ENCODE measurements around the gene WNT9B.

Gene WNT9B, protein sequence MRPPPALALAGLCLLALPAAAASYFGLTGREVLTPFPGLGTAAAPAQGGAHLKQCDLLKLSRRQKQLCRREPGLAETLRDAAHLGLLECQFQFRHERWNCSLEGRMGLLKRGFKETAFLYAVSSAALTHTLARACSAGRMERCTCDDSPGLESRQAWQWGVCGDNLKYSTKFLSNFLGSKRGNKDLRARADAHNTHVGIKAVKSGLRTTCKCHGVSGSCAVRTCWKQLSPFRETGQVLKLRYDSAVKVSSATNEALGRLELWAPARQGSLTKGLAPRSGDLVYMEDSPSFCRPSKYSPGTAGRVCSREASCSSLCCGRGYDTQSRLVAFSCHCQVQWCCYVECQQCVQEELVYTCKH

DNA sequence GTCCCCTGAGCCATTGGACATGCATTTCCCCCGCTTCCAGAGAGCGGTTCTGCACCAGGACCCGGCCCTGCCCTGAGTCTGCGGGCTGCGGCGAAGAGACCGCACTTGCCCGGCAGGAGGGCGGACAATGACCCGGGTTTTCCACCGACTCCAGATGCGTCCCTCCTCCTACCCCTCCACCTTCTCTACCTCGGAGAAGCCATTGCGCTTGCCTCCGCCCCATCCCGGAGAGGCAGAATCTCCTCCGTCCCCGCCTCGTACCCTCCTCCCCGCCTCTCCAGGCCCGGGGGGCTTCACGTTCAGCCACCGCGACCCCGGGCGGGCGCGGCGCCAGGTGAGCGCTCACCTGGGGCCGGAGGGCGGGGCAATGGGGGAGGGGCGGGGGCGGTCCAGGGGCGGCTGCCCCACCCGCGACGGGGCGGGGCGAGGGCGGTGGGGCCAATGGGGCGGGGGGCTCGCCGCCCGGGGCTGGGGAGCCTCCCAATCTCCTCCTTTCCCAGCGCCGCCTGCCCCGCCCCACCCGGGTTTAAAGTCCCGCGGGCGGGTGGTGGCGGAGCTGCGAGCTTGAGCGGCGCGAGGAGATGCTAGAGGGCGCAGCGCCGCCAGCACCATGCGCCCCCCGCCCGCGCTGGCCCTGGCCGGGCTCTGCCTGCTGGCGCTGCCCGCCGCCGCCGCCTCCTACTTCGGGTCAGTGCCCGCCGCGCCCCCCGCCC is at the start of gene WNT9B:
Gene WNT9B, plus strand, starts transcription at position 555 of the 713 bp plus-strand sequence. Its CDS starts 56 bp downstream, at position 611.
- DNase-seq: no peak

DNA sequence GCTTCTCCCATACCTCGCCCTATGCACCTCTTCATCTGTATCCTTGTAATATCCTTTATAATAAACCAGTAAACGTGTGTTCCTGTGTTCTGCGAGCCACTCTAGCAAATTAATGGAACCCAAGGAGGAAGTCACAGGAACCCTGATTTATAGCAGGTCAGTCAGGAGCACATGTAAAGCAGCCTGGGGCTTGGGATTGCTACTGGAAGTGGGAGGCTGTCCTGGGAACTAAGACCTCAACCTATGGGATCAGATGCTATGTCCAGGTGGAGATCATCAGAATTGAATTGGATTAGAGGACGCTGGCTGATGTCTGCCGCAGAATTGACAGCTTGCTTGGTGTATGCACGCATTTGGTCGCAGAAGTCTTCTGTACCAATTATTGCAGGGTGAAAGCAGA is 48.6 kb upstream of the WNT9B start:
- no peak for DNase-seq

DNA sequence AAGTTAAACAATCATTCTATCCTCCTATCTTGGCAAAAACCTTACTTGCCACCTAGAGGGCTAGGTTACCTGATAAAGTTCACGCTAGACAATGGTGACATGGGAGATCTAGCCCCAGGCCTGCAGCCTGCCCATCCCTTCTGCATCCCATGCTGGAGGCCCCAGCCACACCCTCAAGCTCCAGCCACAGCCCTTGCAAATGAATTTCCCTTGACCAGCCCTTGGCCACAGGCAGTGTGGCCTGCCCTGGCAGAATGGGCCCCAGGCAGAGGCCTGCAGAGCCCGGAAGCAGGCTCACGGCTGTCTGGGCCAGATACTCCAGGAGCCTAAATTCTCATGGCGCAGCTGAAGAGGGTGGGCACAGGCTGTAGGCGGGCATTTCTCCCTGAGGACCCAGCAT is 47.8 kb upstream of the WNT9B start:
- no peak for DNase-seq

DNA sequence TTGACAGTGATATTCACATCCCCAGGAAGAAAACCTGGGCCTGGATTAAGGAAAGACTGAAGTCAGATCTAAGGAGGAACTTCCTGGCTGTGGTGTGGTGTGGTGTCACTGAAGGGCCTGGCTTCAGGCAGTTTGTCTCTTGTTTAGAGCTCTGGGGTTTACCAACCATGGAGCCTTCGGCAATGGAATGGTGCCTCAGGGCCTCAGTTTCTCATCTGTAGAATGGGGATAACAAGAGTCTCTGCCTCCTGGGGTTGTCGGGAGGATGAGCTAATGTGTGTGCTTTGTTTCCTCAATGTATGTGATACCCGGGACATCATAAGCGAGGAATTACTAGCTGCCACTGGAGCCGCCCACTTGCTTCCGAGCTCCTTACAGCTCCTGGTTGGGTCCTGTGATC is 45.6 kb upstream of the WNT9B start:
- DNase-seq: no peak

DNA sequence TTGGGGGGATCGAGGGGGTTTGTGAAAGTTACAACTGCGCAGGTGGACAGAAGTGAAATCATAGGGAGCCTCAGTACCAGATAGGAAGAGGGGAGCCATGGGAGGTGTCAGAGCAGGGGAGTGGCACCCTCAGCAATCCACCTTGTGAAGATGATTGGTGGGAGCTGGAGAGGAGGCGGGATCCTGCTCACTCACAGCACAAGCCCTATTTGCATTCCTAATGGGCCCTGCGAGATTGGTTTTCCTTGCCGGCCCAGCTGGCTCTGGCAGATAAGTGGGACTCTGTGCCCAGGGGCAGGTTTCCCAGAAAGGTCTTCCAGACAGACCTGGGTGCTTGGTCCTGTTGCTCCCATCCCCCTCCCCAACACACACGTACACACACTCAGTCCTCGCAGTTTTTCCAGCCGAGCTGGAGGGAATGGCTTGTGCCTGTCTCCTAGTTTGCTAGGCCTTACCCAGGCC is 42.2 kb upstream of the WNT9B start:
- DNase-seq: no peak

DNA sequence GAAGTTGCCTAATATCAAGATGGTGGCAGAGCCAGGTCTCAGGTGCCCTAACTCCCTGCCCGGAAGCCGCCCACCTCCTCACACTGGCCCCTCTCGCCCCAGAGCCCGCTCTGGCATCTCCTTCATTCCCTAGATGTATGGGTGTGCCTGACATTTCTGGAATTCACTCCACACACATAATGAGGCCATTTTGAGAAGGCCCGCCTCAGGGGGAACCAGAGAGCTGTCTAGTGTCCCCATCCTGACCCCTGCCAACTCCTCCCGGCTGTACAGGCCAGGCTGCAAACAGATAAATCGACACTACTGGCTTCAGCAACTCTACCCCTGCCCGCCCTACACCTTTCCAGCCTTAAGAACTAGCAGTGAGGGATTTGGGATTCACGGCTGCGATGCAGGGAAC is 40.5 kb upstream of the WNT9B start:
- no peak for DNase-seq

DNA sequence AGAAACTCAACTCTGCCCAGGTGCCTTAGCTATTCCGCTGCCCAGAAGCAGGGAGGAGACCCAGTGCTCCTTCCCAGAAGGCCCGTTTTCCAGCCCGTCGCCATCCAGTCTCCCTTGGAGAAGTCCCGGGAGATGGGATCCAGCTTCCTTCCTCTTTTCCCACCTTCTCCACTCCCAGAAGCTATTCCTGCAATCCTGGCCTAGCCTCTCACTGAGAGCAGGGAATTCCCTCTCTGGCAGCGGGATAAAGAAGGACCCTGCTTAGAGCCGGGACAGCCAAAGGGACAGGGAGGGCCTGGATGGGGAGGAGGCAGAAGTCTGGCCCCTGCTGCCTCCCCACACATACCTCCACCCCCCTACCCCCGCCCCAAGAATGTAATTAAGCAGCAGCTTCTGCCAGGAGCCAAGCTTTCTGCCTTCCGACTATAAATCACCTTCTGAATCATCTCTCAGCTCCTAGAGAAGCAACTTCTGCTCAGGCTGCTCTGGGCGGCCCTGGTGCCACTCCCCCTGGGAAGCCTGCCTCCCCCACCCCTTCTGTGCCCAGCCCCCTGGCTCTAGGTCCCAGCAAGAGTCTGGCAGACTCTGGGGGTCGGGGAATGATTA is 39.3 kb upstream of the WNT9B start:
- no peak for DNase-seq

DNA sequence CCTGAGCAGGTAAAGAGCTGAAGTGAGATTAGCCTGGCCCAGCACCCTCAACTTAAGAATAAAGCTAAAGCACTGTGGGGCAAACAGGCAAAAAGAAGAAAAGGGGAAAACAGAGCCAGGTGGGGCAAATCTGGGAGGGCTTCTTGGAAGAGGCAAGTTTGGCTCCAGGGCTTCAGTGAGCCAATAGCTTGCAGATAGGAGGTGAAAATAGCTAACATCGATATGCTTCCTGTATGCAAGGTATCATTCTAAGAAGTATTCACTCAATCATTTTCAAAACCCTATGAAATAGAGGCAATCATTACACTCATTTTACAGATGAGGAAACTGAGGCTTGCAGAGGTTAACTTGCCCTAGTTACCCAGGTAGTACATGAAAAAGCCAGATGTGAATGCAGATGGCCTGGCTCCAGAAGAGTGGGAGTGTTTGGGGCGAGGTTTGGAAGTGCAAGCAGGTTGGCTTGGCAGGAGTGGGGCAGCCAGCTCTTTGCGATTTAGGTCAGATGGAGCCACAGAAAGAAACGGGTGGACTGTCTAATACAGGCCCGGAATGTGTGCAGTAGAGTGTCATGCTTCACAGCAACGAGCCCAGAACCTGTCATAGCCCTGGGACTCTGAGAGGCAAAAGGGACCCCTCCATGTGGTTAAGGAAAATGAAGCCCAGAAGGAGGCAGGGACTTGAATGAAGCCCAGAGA is 38.6 kb upstream of the WNT9B start:
- DNase-seq: no peak

DNA sequence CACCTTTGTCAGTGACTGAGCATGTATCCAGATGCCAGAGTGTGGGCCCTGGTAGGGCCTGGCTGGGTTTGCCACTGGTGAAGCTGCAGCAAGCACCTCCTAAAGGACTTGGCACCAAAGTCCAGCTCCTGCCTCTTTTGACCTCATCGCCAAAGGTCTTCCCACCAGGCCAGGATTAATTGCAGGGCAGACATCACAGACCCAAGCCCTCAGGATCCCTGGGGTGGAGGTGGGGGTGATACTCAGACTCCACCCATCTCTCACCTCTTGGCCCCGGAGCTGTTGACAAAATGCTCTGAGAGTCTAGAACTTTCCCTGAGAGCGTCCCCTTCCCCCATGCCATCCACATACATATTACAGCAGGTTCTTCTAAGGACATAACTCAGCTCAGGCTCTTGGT is 37.5 kb upstream of the WNT9B start:
- no peak for DNase-seq

DNA sequence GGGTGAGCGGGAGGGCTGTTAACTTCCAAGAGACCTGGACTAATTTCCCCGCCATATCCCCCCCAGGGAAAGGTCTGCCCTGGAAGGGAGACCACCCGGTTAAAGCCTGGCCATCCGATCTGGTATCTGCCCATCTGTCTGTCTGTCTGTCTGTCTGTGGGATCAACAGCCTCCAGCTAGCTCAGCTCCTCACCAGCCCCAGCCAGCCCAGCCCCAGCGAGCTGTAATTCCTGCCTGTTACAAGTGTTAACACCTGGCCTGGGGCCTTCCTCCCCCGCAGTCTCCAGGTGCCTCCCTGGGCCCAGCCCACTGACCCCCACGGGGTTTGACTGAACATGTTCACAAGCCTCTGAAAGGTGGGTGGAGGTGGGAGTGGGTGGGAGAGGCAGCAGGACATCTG is 36.9 kb upstream of the WNT9B start:
- DNase-seq: no peak

DNA sequence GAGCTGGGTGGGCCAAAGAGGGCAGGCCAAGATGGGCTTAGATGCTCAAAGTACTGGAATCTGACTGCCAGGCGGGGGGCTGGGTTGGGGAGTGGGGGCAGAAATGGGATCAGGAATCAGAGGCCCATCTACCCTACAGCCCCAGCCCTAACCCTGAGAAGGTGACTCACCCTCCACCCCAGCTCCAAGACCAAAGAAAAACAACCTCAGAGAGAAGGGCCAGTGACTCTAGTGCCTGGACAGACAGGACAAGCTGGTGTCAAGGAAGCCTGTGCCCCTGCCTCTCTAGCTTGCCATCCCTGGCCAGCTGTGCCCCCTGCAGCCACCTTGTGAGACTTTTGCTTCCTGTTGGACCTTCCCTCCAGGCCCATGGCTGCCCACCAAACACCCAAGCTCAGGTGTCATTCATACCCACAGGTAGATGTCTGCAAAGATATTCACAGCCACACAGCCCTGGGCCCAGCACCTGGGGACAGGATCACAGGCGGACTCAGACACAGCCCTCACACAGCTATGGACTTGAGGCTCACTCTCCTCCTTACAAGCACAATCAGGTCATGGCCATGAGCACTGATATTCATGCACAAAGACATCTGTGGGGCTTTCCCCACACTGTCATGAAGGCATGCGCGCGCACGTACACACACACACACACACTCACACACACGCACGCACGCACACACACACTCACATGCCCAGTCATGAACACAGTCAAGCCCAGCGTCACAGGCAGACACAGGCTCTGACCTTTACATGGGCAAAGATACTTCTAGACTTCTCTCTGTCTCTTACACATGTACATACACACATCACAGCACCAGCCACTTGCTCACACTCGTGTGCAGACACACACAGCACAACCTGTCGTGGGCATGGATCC is 35.7 kb upstream of the WNT9B start:
- DNase-seq: no peak

DNA sequence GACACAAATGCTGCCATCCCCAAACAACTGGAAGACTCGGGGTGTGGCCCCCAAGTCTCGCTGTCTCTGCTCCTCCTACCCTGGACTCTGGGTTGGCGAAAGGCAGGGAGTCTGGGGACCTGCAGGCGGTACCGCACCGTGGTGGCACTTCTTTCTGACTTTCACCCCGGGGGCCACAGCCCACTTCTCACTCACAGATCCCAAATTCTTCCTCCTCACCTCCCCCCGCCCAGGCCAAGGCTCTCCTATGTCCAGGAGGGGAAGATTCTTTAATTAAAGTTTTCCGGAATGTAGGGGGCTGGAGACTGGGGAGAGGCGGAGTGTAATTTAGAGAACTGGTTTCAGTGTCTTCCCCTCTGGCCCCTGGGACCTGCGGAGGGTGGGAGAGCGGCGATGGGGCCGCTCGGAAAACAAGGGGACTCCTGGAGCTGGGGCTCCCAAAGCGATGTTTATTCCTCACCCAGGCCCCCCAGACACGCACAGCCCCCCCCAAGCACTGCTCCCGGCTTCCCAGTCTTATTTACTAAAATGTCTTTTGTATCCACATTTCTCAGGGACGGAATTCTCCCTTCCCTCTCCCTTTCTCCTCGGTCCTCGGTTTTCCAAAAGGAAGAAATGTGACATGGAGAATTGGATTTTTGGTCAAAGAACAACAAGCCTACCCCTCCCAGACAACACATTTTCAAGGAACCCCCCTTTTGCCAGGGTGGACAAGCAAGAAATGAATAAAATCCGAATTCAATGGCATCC is 34.1 kb upstream of the WNT9B start:
- no peak for DNase-seq

DNA sequence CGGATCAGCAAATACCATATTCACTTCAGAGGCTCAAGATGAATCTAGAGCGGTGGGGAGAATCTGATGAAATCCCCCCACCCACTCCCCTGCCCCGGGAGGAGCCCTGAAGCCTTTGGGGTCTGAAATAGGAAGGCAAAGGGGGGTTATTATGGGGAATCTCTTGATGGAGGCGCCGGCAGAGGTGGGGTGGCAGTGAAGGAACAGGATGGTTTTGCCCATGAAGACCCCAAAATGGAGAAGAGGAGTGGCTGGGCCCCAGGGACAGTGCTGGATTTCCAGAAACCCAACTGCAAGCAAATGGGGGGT is 33.5 kb upstream of the WNT9B start:
- DNase-seq: no peak

DNA sequence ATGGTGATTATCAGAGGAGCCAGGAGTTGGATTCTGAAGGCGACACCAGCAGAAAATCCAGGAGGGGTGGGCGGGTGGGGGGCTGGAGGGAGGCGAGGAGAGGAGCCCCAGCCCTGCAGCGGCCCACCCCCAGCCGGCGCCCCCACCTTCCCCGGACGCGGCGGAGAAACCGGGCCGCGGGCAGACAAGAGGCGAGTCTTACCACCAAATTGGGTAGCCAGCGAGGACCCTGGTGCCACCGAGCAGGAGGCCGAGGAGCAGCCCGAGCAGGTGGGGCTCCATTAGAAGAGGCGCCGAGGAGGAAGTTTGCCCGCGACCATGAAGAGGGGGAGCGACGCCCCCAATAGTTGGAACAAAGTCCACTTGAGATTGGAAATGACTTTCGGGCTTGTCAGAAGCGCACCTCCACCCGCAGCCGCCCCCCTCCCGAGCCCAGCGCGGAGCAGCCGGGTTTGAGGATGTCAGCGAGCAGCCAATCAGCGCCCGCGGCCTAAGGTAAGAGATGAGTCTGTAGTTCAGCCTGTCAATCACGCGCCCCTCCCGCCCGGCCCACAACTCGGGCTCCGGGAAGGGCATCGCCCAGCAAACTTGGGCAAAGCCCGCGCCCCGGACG is 33.0 kb upstream of the WNT9B start, which contains the start of gene WNT3:
Gene WNT3, minus strand, starts transcription at position 377 of the 613 bp plus-strand sequence. Its CDS starts 95 bp downstream, at position 282.
- peak; percentile 56 to 63 for DNase-seq

DNA sequence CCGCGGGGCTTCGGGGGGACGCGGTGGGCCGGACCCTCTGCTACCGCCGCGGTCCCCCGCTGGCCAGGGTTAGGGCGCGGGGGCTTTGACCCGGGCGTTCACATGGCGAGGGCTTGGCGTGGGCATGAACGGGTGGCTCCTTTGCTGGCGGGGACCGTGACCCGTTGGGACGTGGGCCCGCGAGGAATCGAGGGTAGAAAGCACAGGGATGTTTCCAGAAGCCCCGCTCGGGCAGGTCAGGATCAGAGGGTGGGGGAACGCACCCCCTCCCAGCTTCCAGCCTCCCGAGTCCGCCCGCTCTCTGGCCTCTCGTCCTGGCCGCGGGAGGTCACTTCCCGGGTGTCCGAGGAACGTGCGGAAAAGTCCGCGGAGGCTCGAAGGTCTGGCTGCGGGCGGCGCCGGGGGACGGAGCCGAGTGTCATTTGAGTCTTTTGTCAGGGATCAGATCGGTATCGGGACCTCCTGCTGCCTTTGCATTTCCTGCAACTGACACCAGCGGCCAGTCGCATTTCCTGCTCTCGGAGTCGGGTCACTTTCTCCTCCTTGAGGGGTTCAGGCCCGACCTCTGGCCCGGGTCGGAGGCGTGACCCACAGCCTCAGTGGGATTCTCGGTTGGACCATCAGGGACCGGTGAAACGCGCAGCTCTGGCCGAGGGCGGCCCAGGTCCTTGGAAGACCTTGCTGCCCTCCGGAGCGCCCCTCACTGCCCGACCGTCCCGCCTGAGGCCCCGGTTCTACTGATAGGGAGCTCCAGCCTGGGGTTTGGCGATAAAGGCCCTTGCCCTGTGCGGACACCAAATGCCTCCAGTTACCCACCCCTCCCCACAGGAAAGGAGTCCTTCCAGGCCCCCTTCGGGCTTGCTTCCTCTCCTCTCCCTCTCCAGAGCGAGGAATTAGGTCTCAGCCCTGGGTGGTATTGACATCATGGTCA is 32.2 kb upstream of the WNT9B start:
- peak in 1 of 2 experiments; percentile 29 for DNase-seq

DNA sequence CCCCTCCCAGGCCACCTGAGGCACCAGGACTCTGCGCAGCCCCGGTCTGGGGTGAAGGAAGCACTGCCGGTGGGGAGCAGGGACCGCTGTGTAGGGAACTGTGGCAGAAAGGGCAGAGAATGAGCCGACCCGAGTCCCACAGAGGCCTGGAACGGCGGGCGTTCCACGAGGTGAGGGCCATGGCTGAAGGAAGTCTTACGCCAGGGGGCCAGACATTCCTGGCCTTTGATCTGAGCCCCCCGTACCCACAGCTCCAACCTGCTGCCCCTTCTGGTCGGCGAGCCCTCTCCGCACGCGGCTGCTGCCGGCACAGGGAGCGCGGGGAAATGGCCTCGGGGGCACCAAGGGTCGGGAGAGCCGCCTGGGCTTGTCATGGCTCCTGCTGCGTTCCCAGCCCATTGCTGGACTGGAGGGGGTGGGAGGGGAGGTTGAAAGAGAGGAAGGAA is 31.5 kb upstream of the WNT9B start:
- DNase-seq: no peak

DNA sequence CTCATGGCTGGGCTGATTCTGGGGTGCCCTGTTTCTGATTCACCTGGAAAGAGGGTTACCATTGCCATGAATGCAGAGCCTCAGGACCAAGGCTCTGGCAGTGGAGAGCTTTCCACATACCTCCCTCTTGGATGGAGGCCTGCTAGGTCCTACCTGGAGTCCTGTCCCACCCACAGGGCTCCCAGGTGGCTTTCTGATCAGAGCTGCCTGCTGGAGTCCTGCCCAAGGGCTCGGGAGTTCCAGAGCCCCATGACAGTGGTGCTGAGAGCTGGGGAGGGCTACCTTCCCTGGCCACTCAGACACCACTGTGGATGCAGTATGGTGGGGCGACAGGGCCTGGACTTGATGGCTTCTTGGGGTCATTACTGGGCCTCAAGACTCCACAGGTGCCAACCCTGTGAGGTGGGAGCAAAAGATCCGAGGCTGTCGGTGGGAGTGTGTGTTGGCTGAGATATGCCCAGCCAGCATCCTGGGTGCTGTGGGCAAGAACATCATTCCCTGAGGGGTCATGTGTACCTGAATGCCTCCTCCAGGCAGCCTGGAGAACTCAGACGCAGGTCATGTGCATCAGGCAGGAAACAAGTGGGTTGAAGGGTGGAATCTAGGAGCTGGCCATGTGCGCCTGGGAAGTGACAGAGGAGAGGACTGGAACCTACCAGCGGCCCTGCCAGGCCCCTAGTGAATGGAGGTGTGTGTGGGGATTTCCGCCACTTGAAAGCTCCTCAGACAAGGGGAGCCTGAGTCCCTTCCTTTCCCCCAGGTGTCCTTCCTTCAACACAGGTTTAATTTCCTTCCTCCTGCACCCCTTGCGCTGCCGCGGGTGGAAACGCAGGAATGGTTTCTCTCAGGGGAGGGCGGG is 30.6 kb upstream of the WNT9B start:
- no peak for DNase-seq

DNA sequence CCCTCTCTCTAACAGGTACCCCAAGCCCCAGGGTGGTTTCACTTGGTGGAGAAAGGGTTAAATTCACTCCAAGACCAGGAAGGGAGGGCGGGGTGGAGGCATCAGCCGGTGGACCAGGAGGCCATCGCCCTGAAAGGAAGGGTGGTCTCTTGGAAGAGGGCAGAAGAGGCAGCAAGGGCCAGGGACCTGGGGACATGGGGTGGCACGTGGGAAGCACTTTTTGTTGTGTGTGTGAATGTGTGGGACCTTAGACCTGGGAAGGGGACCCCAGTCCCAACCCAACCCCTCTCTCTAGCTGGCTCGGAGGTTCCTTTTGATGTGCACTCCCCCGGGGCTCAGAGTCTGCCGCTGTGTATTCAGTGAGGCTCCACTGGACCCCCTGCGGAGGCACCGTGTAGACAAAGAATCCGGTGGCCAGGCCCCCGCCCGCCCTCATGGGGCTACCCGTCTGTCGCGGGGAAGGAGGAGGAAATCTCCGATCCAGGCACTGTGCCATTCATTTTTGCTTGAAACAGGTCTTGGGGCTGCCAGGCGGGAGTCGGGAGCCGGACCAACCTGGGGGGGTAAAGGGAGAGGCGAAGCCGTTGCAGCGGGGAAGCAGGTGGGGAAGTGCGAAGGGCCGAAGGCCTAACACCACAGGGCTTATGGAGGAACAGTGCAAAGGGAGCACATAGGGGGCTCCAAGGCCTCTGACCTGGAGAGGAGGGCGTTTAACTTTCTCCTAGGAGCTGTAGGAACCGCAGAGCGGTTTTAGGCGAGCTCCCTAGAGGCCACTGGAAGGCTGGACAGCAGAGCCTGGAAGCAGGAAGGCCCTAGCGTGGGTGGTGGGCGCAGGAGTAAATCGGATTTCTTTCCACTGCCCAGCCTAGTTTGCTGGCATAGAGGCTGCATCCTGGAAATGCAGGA is 29.6 kb upstream of the WNT9B start:
- DNase-seq: no peak

Data from activated CD4-positive, alpha-beta T cell treated with anti-CD3 and anti-CD28 coated beads, Interleukin-2, amount 50 U/mL, for 48 hours (primary cell).